LHCN-M2 (cell line): ENCODE data around the gene SIRPA. TPM values are rescaled to one million over a fixed set of nuclear protein-coding genes. Genes with fewer than 3 reads are reported as not detected.

Experiments
- DNase-seq: peaks from one replicate; pipeline ENCODE4 v3.0.0-alpha.2; 2012; ENCODE audit warnings: low read depth
- total RNA-seq: library from RNA; depleted of rRNA; stranded (reverse); fragments of >200 nt; gene quantifications from 2 replicates; pipeline ENCODE4 v1.2.3, GENCODE V29; 2014

The SIRPA gene
- total RNA-seq, 1 experiment from 2014 or later, result 7.8 TPM

GRCh38 chr20:1887756-1888155 lies 7.5 kb upstream of the SIRPA start:
- no peak for DNase-seq

- no peak for DNase-seq
Observed at GRCh38 chr20:1888796-1889463, 6.3 kb upstream of the SIRPA start.

- DNase-seq, result no peak
Observed at GRCh38 chr20:1890469-1891262, 4.5 kb upstream of the SIRPA start.

- DNase-seq, result no peak
Observed at GRCh38 chr20:1891263-1892118, 3.7 kb upstream of the SIRPA start.

GRCh38 chr20:1892119-1892385 lies 3.2 kb upstream of the SIRPA start:
- DNase-seq, result no peak

GRCh38 chr20:1893721-1894470 lies 1.3 kb upstream of the SIRPA start:
- DNase-seq, result no peak

- peak; percentile 60 for DNase-seq
Observed at GRCh38 chr20:1894471-1894950, 696 bp upstream of the SIRPA start.

- no peak for DNase-seq
Observed at GRCh38 chr20:1895674-1896483, 672 bp downstream of the SIRPA start.

- no peak for DNase-seq
Observed at GRCh38 chr20:1896484-1897258, 1.5 kb downstream of the SIRPA start.

- no peak for DNase-seq
Observed at GRCh38 chr20:1897541-1897940, 2.3 kb downstream of the SIRPA start.

- no peak for DNase-seq
Observed at GRCh38 chr20:1897965-1898464, 2.8 kb downstream of the SIRPA start.

GRCh38 chr20:1898482-1899240 lies 3.5 kb downstream of the SIRPA start:
- no peak for DNase-seq

- no peak for DNase-seq
Observed at GRCh38 chr20:1899241-1899525, 4.0 kb downstream of the SIRPA start.

- peak; percentile 75 for DNase-seq
Observed at GRCh38 chr20:1900321-1900801, 5.2 kb downstream of the SIRPA start.

GRCh38 chr20:1901704-1902103 lies 6.5 kb downstream of the SIRPA start:
- no peak for DNase-seq

- no peak for DNase-seq
Observed at GRCh38 chr20:1902188-1902587, 7.0 kb downstream of the SIRPA start.

- no peak for DNase-seq
Observed at GRCh38 chr20:1904135-1904534, 8.9 kb downstream of the SIRPA start.

GRCh38 chr20:1905009-1905408 lies 9.8 kb downstream of the SIRPA start:
- no peak for DNase-seq

- no peak for DNase-seq
Observed at GRCh38 chr20:1905693-1906092, 10.5 kb downstream of the SIRPA start.
